Measurements from ENCODE around the gene NEGR1. TPM values are rescaled to one million over a fixed set of nuclear protein-coding genes. Genes with fewer than 3 reads are reported as not detected.

The NEGR1 gene
- polyA plus RNA-seq, 3 donors: 1.6 to 45.8 (median 10.3) TPM

DNA sequence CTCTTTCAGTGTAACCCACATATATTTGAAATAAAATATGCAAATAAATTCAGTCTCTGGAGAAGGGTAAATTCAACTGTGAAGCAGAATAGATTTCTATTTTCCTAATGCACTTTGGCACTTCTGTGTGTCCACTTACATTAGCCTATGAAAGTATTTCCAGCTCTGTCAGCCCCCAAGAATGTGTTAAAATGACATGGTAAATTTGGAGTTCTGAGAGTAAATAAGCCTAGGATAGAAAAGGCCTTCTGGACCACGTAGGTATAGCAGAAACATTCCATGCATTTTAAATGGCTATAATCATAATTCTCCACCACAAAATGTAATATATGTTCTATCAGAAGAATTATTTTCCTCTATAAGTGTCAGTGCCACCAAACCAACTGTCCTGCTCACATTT is 276.2 kb downstream of the NEGR1 start:
- no peak overlapping the region for H3K27ac ChIP-seq (ENCODE audit: low read depth, low read length)
- 71 to 77% (median 74%) methylated on average over 1 of the region's 1 CpG for WGBS, 3 donors

DNA sequence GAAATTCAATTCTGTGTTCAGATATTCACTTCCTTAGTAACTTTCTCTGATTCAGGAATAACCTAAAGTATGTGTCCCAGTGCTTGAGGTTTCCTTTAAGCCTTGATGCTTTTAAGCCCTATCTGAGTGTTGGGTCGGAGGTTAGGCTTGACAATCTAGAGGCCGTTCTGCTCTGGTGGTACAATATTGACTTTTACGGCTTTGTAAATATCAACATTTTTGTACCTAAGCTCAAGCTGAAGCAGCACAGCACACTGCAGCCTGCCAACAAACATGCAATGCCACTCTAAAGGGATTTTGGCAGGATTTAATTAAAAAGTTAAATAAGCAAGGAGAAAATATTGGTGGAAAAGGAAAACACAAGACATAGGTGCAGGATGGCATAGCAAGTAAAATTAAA is 279.2 kb downstream of the NEGR1 start:
- 45 to 77% (median 71%) methylated on average over 3 of the region's 3 CpGs for WGBS, 3 donors
- H3K27ac ChIP-seq (ENCODE audit: low read depth, low read length): no peak overlapping the region

DNA sequence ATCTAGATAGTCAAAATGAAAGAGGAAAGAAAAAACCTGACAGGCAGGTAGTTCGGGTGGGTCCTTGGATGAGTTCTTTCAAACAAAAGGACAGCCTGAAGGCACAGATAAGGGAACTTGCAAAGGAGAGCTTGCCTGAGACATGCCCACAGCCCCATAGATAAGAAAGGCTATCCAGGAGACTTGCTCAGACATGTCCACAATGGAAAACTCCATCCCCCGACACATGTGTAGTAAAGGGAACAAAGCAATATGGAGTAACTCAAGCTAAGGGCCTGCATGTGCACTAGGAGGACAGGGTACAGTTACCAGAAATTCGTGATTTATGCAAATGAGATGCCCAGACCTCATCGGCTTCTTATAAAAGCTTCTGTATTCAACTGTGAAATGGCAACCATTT is 281.5 kb downstream of the NEGR1 start:
- 73 to 88% (median 86%) methylated on average over 4 of the region's 4 CpGs for WGBS, 3 donors
- no peak overlapping the region for H3K27ac ChIP-seq (ENCODE audit: low read depth, low read length)

DNA sequence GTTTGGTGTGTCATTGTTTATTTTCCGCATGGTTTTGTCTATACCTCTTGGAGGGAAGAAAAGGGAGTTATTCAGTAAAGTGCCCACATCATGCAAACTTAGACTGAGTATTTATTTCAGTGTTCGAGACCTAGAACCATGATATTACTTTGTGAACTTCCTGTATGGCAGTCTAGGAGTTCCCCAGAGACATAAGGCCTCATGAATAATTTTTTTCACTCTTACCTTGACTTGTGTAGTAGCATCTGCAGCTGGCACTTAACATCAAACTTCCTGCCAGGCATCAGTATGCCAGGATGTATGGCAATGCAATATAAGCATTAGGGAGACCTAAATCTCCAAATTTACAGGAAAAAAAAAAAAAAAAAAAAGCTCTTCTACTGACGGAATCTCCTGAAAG is 287.7 kb downstream of the NEGR1 start:
- 83 to 89% (median 84%) methylated on average over 3 of the region's 3 CpGs for WGBS, 3 donors
- H3K27ac ChIP-seq (ENCODE audit: low read depth, low read length): no peak overlapping the region

DNA sequence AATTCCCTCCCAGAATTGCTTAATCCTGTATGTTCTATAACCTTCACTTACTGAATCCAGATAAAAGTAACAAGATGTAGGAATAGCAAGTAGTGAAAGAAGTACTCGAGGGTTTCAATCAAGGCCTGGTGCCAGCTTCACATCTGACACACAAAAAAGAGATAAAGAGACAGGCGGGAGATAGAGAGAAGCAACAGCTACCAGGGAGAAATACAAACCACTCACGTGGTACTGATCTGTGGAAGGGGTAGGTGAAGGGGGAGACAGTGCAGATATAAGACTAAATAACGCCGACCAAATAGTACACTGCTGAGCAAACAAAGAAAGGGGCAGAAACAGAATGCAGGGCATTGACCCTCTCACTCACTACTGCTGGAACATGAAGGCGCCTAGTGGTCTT is 295.2 kb downstream of the NEGR1 start:
- no peak overlapping the region for H3K27ac ChIP-seq (ENCODE audit: low read depth, low read length)
- 61 to 79% (median 79%) methylated on average over 6 of the region's 6 CpGs for WGBS, 3 donors

DNA sequence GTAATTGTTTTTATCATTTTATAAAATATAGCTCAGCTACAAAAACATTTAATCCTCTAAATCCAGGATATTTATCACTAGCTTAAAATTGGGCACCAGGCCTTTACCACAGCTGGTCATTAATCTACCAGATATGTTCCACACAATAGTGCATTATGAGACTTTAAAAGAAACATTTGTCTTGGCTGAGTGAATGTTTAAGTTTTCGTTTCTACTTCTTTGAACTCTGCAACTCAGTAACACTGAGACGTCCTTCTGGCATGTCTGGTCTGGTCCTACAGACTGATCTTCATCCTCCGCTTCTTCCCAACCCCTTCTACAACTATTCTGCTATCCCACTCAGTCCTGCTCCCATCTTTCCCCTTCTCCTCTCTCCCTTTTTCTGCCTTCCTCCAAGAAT is 296.2 kb downstream of the NEGR1 start:
- WGBS, 3 donors: 45 to 62% (median 61%) methylated on average over 3 of the region's 3 CpGs
- no peak overlapping the region for H3K27ac ChIP-seq (ENCODE audit: low read depth, low read length)

DNA sequence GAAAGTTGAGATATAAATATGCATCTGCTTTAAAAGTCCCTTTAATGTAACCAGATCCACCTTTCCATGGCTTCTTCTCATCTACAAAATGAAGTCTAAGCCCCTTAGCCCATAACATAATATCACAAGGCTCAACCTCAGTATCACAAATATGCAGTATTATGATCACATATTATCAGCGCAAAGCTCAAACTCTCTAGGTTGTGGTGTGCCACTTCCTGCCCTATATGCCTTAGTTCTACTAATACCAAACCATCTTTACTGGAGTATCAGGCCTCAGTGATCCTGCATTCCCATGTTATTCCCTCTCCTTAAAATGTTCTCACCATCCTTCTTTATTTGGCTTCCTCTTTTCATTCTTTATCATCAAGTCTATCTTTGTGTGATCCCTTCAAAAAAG is 301.8 kb downstream of the NEGR1 start:
- WGBS, 3 donors: 81 to 84% (median 82%) methylated on average over 1 of the region's 1 CpG
- no peak overlapping the region for H3K27ac ChIP-seq (ENCODE audit: low read depth, low read length)

DNA sequence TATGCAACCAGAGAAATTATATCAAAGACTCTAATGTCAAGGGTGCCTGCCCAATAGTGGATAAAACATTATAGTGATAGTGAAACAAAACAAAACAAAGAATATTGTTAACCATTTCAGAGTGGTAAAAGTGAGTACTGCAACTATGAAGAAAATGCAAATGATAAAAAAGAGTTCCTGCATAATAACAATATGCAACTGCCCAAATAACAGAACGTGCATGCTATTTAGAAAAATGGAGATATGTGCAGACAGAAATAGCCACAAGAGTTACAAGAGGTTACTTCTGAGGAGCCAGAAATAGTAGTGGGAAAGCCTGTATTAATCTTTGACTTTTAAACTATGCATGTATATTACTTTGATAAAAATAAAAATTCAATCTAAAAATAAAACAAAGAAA is 302.5 kb downstream of the NEGR1 start:
- 55 to 69% (median 60%) methylated on average over 1 of the region's 1 CpG for WGBS, 3 donors
- no peak overlapping the region for H3K27ac ChIP-seq (ENCODE audit: low read depth, low read length)

DNA sequence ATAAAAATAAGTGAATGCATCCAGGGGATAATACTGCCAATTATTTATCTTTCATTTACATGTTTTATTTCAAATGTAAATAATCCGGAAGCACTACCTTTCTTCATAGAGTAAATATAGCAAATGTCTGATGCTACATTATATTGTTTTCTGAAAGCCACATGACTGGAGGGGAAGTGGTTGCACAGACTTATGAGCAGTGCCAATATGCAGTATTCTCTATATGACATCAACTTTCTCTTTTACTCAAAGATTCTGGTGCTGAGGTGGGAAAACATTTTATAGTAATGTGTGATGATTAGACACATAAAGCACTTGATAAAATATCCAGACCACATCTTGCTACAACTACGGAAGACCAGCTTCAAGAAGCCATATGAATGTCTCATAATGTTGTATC is 314.7 kb downstream of the NEGR1 start:
- WGBS, 3 donors: 66 to 73% (median 69%) methylated on average over 2 of the region's 2 CpGs
- no peak overlapping the region for H3K27ac ChIP-seq (ENCODE audit: low read depth, low read length)

DNA sequence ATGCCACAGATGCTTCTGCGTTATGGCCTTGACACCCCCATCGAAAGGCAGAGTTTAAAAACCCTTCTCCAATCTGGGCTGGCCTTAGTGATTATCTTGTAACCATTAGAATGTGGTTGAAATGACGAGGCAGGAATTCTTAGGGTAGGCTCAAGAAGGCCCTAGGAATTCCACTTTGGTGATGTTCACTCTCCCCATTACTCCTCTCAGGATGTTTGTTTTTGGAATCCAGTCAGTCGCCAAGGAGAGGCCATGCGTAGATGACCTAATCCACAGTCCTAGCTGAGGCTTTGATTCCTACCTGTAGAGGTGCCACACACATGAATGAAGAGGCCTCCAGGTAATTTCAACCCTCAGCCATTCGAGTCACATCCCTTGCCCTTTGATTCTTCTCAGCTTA is 318.2 kb downstream of the NEGR1 start:
- WGBS, 3 donors: 85 to 90% (median 88%) methylated on average over 6 of the region's 6 CpGs
- H3K27ac ChIP-seq (ENCODE audit: low read depth, low read length): no peak overlapping the region

DNA sequence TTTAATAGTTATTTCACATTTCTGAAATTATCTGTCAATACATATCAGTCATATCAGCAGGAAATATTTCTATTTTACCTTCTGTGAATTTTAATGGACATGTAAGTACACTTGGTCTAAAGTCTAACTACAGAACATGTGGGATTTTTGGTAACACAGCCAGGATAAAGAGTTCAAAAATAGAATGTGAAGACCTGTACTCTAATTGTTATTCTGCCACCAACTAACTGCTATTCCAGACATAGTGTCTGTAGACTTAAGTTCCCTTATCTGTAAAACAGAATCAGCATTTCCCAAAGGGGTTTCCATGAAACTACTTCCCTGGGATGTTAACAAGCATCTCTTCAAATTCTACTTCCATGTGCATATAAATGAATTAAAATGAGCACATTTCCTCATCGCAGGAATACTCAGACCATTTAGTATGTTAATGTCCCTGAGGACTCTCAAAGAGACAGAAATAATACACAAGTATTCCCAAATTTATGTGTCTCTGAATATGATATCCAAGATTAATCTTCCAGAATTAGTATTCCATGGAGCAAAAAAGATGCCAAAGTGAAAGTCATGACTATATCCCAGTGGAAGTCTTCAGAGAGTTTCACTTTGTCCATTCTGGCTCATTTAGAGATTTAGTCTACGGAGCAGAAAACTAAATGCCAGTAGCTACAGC is 325.6 kb downstream of the NEGR1 start:
- WGBS, 3 donors: 62 to 76% (median 72%) methylated on average over 2 of the region's 2 CpGs

DNA sequence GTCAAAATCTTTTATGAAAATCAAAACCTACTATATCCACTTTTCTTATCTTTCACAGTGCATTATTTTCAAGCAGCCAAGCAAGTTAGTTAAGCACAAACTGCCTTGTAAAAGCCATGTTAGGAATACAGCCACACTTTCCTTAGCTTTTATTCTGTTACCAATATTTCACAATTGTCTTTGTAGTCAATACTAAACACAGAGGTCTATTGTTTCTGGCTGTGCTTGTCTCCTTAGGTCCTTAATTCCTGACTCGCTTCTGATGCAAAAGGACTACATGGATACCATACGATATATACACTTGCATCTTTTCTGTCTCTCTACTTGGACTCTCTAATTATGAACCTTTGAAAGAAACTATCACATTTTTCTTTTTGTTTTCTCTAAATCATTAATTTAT is 331.8 kb downstream of the NEGR1 start:
- H3K27ac ChIP-seq (ENCODE audit: low read depth, low read length): no peak overlapping the region
- WGBS, 3 donors: 67 to 91% (median 82%) methylated on average over 2 of the region's 2 CpGs

More for the DNA sequence above, 325.6 kb downstream of the NEGR1 start:
- H3K27ac ChIP-seq (ENCODE audit: low read depth, low read length): no peak overlapping the region

DNA sequence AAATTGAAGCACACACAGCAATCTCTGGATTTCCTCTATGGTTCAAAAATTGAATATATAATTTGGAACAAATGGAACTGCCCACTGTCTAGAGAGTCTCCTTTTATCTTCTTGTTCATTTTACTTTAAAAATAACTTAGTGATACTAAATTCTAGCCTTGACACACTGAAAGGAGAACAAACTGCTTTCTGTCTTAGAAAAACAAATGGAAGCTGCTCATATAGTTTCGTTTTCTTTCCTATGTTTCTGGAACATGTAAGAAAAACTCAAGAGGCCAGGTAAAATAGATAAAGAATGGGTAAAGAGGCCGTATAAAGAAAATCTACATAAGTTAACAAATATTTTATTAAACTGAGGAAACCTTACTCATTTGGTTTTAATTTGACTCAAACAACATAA is 332.7 kb downstream of the NEGR1 start:
- H3K27ac ChIP-seq (ENCODE audit: low read depth, low read length): no peak overlapping the region
- 54 to 80% (median 61%) methylated on average over 2 of the region's 2 CpGs for WGBS, 3 donors

DNA sequence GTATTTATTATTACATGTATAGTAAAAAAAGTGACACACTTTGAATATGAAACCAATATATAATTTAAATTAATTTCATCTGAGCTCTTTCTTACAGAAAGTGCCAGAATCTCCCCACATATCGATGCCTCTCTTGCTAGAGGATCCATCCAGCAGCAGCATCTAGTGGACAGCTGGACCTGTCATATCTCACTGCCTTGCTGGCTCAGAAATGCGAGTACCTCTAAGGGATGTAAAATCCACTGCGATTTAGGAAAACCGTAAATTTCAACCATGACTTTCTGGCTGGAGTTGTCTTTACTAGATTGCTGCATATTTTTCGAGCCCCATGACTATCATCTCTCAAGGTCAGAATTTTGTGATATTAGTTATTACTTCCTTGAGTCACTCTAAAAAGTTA is 333.8 kb downstream of the NEGR1 start:
- WGBS, 3 donors: 87 to 95% (median 94%) methylated on average over 5 of the region's 5 CpGs
- no peak overlapping the region for H3K27ac ChIP-seq (ENCODE audit: low read depth, low read length)

DNA sequence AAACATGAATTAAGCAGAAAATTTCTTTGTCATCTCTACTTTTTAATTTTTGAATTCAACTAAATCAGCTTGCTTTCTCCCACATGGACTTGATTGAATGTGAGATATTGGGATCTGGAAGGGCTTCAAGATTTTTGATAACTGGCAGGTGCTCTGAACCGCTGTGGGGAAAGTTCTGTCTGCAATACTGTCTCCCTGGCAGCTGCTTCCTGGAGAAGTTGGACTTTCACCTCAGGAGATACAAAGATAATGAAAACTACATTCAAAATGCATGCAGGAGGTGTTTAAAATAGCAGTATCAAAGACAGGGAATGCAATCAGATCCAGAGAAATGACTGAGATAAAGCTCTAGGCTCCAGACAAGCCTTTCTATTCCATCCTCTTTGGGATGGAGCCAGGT is 338.3 kb downstream of the NEGR1 start:
- 17 to 47% (median 35%) methylated on average over 1 of the region's 1 CpG for WGBS, 3 donors
- H3K27ac ChIP-seq (ENCODE audit: low read depth, low read length): no peak overlapping the region

DNA sequence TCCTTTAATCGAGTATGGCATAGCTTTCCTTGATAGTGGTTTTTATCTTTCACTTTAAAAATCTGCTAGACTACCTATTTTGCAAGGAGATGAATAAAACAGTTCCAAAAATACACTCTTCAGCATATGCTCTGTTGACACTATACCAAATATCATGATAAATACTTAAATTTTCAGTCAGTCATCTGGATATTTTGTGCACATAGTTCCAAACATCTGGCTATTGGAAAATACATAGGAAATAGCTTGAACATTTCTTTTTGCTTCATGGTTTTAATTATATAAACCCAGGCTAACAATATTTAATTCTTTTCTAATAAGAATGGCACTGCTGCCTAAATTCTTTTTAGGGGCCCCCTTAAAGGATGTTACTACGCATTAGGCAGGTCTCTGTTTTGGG is 342.1 kb downstream of the NEGR1 start:
- no peak overlapping the region for H3K27ac ChIP-seq (ENCODE audit: low read depth, low read length)
- WGBS, 3 donors: 88 to 92% (median 90%) methylated on average over 2 of the region's 2 CpGs

DNA sequence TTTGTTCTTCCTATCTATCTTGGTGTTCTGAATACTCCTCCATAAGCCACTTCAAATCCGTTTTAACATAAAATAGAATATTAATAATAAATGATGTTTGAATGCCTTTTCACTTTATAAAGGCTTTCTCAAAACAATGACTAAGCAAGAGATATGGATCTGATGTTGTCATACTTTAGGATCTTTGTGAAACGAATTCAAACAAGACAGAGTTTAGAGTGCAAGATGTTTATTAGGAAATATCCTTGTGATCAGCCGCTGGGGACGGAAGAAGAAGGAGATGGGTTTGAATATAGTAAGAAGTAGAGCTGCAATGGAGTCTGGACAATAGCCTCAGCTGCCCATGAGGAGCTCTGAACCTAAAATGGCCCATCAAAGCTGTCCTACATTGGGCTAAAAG is 351.8 kb downstream of the NEGR1 start:
- 57 to 81% (median 73%) methylated on average over 4 of the region's 4 CpGs for WGBS, 3 donors
- H3K27ac ChIP-seq (ENCODE audit: low read depth, low read length): no peak overlapping the region

DNA sequence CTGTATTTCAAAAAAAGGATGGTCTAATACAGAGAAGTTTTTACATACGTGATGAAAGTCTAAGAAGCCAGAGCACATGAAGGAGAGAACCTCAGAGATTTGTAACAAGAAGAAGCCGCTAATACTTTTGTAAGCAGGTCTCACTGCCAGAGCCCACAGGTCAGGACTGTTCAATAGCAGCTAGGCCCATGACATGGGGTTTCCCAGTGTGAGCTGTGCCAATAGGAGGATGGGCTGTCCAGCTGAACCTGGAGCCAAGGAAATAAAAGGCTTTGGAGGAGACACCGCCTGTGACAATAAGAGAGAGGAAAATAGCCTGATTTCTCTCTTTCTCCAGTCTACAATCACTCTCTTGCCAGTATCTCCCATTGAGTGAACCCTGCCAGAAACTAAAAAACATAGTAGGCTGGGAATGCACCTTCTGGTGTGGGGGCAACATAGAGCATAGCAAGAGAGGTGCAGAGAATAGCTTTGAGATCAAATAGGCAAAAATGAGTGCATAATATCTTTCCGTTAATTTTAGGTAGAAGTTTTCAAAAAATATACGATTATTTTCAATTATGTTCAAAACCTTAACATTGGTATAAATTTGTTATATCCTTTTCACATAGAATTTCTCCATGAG is 360.3 kb downstream of the NEGR1 start:
- WGBS, 3 donors: 77 to 97% (median 93%) methylated on average over 5 of the region's 5 CpGs
- no peak overlapping the region for H3K27ac ChIP-seq (ENCODE audit: low read depth, low read length)

DNA sequence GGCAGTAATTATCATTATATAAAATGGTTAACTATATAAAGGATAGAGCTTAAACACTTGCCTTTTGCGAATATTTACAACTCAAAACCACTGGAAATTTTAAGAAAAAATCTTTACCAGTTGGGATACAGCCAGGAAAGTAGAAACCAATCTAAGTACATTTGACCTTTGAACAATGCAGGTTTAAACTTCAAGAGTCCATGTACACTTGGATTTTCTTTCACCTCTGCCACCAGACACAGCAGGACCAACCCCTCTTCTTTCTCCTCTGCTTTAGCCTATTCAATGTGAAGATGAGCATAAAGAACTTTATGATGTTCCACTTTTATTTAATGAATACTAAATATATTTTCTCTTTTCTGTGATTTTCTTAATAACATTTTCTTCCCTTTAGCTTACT is 361.1 kb downstream of the NEGR1 start:
- no peak overlapping the region for H3K27ac ChIP-seq (ENCODE audit: low read depth, low read length)
- 53 to 90% (median 86%) methylated on average over 1 of the region's 1 CpG for WGBS, 3 donors

DNA sequence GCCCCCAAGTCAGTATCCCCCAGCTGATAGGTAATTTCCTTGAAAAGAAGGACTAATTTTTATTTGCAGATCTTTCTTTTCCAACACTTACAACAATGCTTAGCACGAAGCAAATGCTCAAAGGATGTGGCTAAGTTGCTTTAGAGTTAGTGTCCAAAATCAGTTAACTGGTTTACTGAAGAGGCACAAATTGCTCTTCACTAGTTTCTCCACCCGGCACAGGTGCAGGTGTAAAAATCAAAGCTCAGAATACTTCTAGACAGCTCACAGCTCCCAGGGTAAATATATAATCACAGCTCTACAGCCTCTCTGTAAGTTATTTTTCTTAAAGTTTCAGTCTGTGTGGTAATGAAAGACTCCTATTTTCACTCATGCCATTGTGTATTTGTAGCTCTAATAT is 361.8 kb downstream of the NEGR1 start:
- 75 to 87% (median 83%) methylated on average over 2 of the region's 2 CpGs for WGBS, 3 donors
- H3K27ac ChIP-seq (ENCODE audit: low read depth, low read length): no peak overlapping the region
